K562 (cell line): Measurements from ENCODE around the gene LRRC3B. TPM values are rescaled to one million over a fixed set of nuclear protein-coding genes. Genes with fewer than 3 reads are reported as not detected.

Source experiments
- ATAC-seq: fragments of 200-7000 bp; cut with Tn5 transposase; 3 replicates; pipeline ENCODE4 v1.9.1; 2020; ENCODE audit warnings: moderate library complexity
- BruUV-seq: library from RNA; stranded (reverse); fragments of 400-500 nt; replicated peaks from 2 replicates; lab custom pipeline; 2021; lab: Mats Ljungman, UMichigan
- CTCF ChIA-PET: fragments of 300-600 bp; formaldehyde crosslinking; extraction: SDS; loops from one replicate; lab custom pipeline; 2021; ENCODE audit warnings: low intra/inter-chr PET ratio; lab: Yijun Ruan, JAX
- POLR2A ChIA-PET: fragments of 300-600, 350-650 bp; sonication (Branson Sonifier 250); formaldehyde crosslinking; extraction: SDS; loops from one replicate; lab custom pipeline; 2021; ENCODE audit warnings: antibody characterized with exemption, inconsistent platforms; lab: Yijun Ruan, JAX
- DNase-seq, 4 experiments: peaks; one replicate each; pipeline versions ENCODE4 v3.0.0 to v3.0.0-alpha.2; 2011 to 2018; ENCODE audit warnings: low spot score in 3 of 4, mixed read lengths in 3 of 4; ENCODE audit errors: extremely low read depth in 1 of 4
- FAIRE-seq: peaks from 2 replicates; lab custom pipeline; 2011; peaks lifted over from hg19 to GRCh38; lab: Jason Lieb, UNC
- H2AFZ ChIP-seq: 2 replicates; pipeline ENCODE4 v1.6.0; 2011; ENCODE audit warnings: low read depth, low read length, control low read depth, inconsistent platforms
- H3K27ac ChIP-seq: fragments of 200-600 bp; 3 replicates; pipeline ENCODE4 v1.8.0; 2011; ENCODE audit warnings: low read depth, mild to moderate bottlenecking, control low read depth, inconsistent platforms, low read length, moderate library complexity, mixed read lengths; ENCODE audit errors: extremely low read depth
- H3K27me3 ChIP-seq, 2 experiments: fragments of 300-600 bp in 1 of 2; 2 replicates in 1 of 2; 3 replicates in 1 of 2; pipeline versions ENCODE4 v1.6.0 to v1.8.0; 2011; ENCODE audit warnings: inconsistent platforms in 2 of 2, low read length in 2 of 2, mild to moderate bottlenecking in 1 of 2, mixed read lengths in 1 of 2, moderate library complexity in 1 of 2; ENCODE audit not compliant: control insufficient read depth in 2 of 2, insufficient read depth in 2 of 2
- H3K36me3 ChIP-seq: fragments of 300-600 bp; 3 replicates; pipeline ENCODE4 v1.8.0; 2011; ENCODE audit warnings: mild to moderate bottlenecking, low read length, inconsistent platforms; ENCODE audit not compliant: control insufficient read depth, insufficient read depth
- H3K4me1 ChIP-seq, 2 experiments: fragments of 200-600 bp in 1 of 2; replicated peaks in 1 of 2; 2 replicates in 1 of 2; 3 replicates in 1 of 2; pipeline versions ENCODE4 v1.5.1 to v1.8.0; 2011; ENCODE audit warnings: inconsistent platforms in 2 of 2, low read length in 2 of 2, mild to moderate bottlenecking in 1 of 2, mixed read lengths in 1 of 2, moderate library complexity in 1 of 2; ENCODE audit not compliant: control insufficient read depth in 2 of 2, insufficient read depth in 2 of 2
- H3K4me2 ChIP-seq: 2 replicates; pipeline ENCODE4 v1.6.1; 2011; ENCODE audit warnings: low read length, control low read depth, inconsistent platforms, mixed read lengths; ENCODE audit not compliant: insufficient read depth
- H3K4me3 ChIP-seq: fragments of 200-600 bp; sonication (generic), shearing (Covaris generic); 2 replicates; pipeline ENCODE4 v1.5.1; 2016; ENCODE audit warnings: control low read depth, inconsistent platforms
- H3K79me2 ChIP-seq: fragments of 200-600 bp; 3 replicates; pipeline ENCODE4 v1.8.0; 2011; ENCODE audit warnings: low read length, inconsistent platforms; ENCODE audit not compliant: control insufficient read depth, insufficient read depth
- H3K9ac ChIP-seq, 2 experiments: 2 replicates each; pipeline versions ENCODE4 v1.6.0 to v1.6.1; 2011; ENCODE audit warnings: low read depth in 2 of 2, low read length in 2 of 2, control low read depth in 1 of 2, inconsistent platforms in 1 of 2, mild to moderate bottlenecking in 1 of 2, mixed read lengths in 1 of 2; ENCODE audit not compliant: insufficient read depth in 1 of 2
- H3K9me1 ChIP-seq: one replicate; pipeline ENCODE4 v1.6.0; 2011; ENCODE audit warnings: inconsistent platforms, mild to moderate bottlenecking, low read length, moderate library complexity; ENCODE audit not compliant: control insufficient read depth, insufficient read depth
- H3K9me3 ChIP-seq: replicated peaks from 2 replicates; pipeline ENCODE4 v1.5.1; 2011; ENCODE audit warnings: low read depth, low read length, inconsistent platforms; ENCODE audit not compliant: control insufficient read depth, insufficient read depth
- H4K20me1 ChIP-seq: replicated peaks from 2 replicates; pipeline ENCODE4 v1.6.1; 2011; ENCODE audit warnings: low read length, inconsistent platforms, mixed read lengths; ENCODE audit not compliant: control insufficient read depth, insufficient read depth
- ELF2 ChIP-seq: fragments of 250-450 bp; sonication (Bioruptor Pico); IDR thresholded peaks from 2 replicates; pipeline ENCODE4 v1.5.0; 2021; ENCODE audit warnings: mild to moderate bottlenecking
- HEY1 ChIP-seq: fragments of 250-450 bp; sonication (Bioruptor Pico); IDR thresholded peaks from 2 replicates; pipeline ENCODE4 v1.5.0; 2020; ENCODE audit warnings: mild to moderate bottlenecking, moderate library complexity, borderline replicate concordance
- NFATC3 ChIP-seq: fragments of 450-650 bp; IDR thresholded peaks from 2 replicates; pipeline ENCODE4 v1.6.1; 2017; ENCODE audit warnings: mild to moderate bottlenecking
- NFRKB ChIP-seq: fragments of 450-650 bp; IDR thresholded peaks from 2 replicates; pipeline ENCODE4 v1.6.1; 2016; ENCODE audit warnings: low read depth
- PKNOX1 ChIP-seq: fragments of 450-650 bp; IDR thresholded peaks from 2 replicates; pipeline ENCODE4 v1.6.1; 2016
- RB1 ChIP-seq: fragments of 450-650 bp; IDR thresholded peaks from 2 replicates; pipeline ENCODE4 v1.6.1; 2017; ENCODE audit warnings: low read depth, mild to moderate bottlenecking
- RFX7 ChIP-seq: fragments of 250-450 bp; sonication (Bioruptor Pico); IDR thresholded peaks from 2 replicates; pipeline ENCODE4 v1.5.1; 2021; ENCODE audit warnings: mild to moderate bottlenecking
- ZNF212 ChIP-seq: fragments of 450-650 bp; formaldehyde crosslinking; IDR thresholded peaks from 2 replicates; pipeline ENCODE4 v1.4.0; 2020; ENCODE audit warnings: mild to moderate bottlenecking
- ZNF280A ChIP-seq: fragments of 450-650 bp; IDR thresholded peaks from 2 replicates; pipeline ENCODE4 v1.6.1; 2018; ENCODE audit warnings: mild to moderate bottlenecking, low read depth; ENCODE audit not compliant: partially characterized antibody
- ZNF408 ChIP-seq: fragments of 250-450 bp; sonication (Bioruptor Pico); IDR thresholded peaks from 2 replicates; pipeline ENCODE4 v1.4.0; 2020; ENCODE audit warnings: low read depth, mild to moderate bottlenecking, moderate library complexity
- ZNF586 ChIP-seq: fragments of 450-650 bp; formaldehyde crosslinking; conservative IDR thresholded peaks from 2 replicates; pipeline ENCODE4 v1.4.0; 2020; ENCODE audit warnings: mild to moderate bottlenecking, moderate library complexity
- WGBS: fragments of 100-300 bp; shearing (Covaris generic); methylation state at CpG from one replicate; pipeline ENCODE4 v1.1.6; 2016; ENCODE audit warnings: low coverage, mixed read lengths; ENCODE audit not compliant: insufficient coverage; ENCODE audit errors: missing lambda C conversion rate; 5-methylcytosine and 5-hydroxymethylcytosine counted together
- in situ Hi-C: fragments of 300-500 bp; cut with MboI; formaldehyde crosslinking; loops from 4 replicates; pipeline ENCODE4 v1.15.0; 2018; ENCODE audit warnings: inconsistent platforms, mixed read lengths
- intact Hi-C: fragments of 100-400 bp; cut with micrococcal nuclease; formaldehyde crosslinking; loops from 2 replicates; pipeline ENCODE4 v1.14.2; 2022
- polyA plus RNA-seq, 8 experiments: library from polyadenylated mRNA; depleted of rRNA in 4 of 8; stranded (reverse) in 5 of 8; unstranded in 3 of 8; fragments of >200 nt; fragmentation: Nextera tagmentation in 2 of 8; fragmentation: Illumina TruSeq in 1 of 8; extraction: Ambion mirVana in 2 of 8; extraction: Trizol in 1 of 8; gene quantifications; 2 replicates each; pipeline versions ENCODE4 v1.2.1 to v1.2.3, GENCODE V29; 2011 to 2014; ENCODE audit warnings: inconsistent platforms in 1 of 8, missing spikeins in 1 of 8
- total RNA-seq, 7 experiments: library from RNA; depleted of rRNA in 6 of 7; stranded (reverse); fragments of >200 nt in 6 of 7; fragmentation: Illumina TruSeq in 2 of 7; extraction: Trizol in 2 of 7; gene quantifications; 2 replicates each; pipeline versions ENCODE4 v1.2.1 to v1.2.3, GENCODE V29; 2011 to 2021; ENCODE audit warnings: low replicate concordance in 1 of 7

LRRC3B gene
- total and polyA plus RNA-seq, 9 of the 15 experiments (the other 6 are each of a cell fraction or from before 2014, with no cell fraction given): under 0.01 to 0.33 TPM; not detected in 7

GRCh38 chr3:26703519-26703918, 80.9 kb downstream of the LRRC3B start:
- H2AFZ ChIP-seq: no peak overlapping the region
- CTCF ChIA-PET: no interaction called here
- no peak for TF ChIP-seq NFRKB
- TF ChIP-seq HEY1 (CRISPR knock-in tag): no peak
- no peak for TF ChIP-seq ZNF212 (CRISPR knock-in tag)
- no peak for TF ChIP-seq ZNF586 (CRISPR knock-in tag)
- TF ChIP-seq ELF2 (CRISPR knock-in tag): no peak
- no peak for TF ChIP-seq ZNF280A
- TF ChIP-seq PKNOX1: no peak
- no peak for TF ChIP-seq NFATC3
- TF ChIP-seq RB1: no peak
- TF ChIP-seq RFX7 (CRISPR knock-in tag): no peak
- TF ChIP-seq ZNF408 (CRISPR knock-in tag): no peak

More at GRCh38 chr3:26703519-26703918, 80.9 kb downstream of the LRRC3B start:
- Histone ChIP-seq H3K9me1 (no peaks in the 10 kb centered on the region), H4K20me1 (no peaks in the 10 kb centered on the region), H3K27ac (no peak overlapping the region), H3K9ac (no peak overlapping the region), H3K4me3 (no peak overlapping the region), H3K36me3 (no peaks in the 10 kb centered on the region), H3K27me3 (no peaks in the 10 kb centered on the region), H3K79me2 (no peaks in the 10 kb centered on the region), H3K4me2 (no peak overlapping the region), H3K9me3 (no peaks in the 10 kb centered on the region), H3K4me1 (no peaks in the 10 kb centered on the region)
- POLR2A ChIA-PET: no interaction called here
- ATAC-seq (no peak), FAIRE-seq (no peak), DNase-seq (no peak)
- intact Hi-C loops (no loop called here), in situ Hi-C loops (no loop called here)
- 0% methylated on average over 3 of the region's 3 CpGs for WGBS
- no TSS peak for BruUV-seq
